Endodermal cell (in vitro differentiated cells): ENCODE data around the gene C4orf51. TPM values are rescaled to one million over a fixed set of nuclear protein-coding genes. Genes with fewer than 3 reads are reported as not detected.
"Not testable (repeated sequence)": the region's sequence is repeated elsewhere in the genome, so short reads cannot be mapped to it uniquely, and the experiment has no call there.

ENCODE experiments used
- DNase-seq: peaks from one replicate; pipeline ENCODE4 v3.0.0-alpha.2; 2017
- H3K27ac ChIP-seq: 2 replicates; pipeline ENCODE4 v1.5.1; 2013; ENCODE audit warnings: mild to moderate bottlenecking, low read depth, low read length, moderate library complexity
- H3K27me3 ChIP-seq: 2 replicates; pipeline ENCODE4 v1.6.1; 2013; ENCODE audit warnings: mild to moderate bottlenecking, low read length, moderate library complexity; ENCODE audit not compliant: insufficient read depth, control insufficient read depth, poor library complexity, severe bottlenecking
- H3K36me3 ChIP-seq: 2 replicates; pipeline ENCODE4 v1.7.0; 2013; ENCODE audit warnings: mild to moderate bottlenecking, low read length, moderate library complexity; ENCODE audit not compliant: control insufficient read depth, insufficient read depth
- H3K4me1 ChIP-seq: one replicate; pipeline ENCODE4 v1.7.0; 2013; ENCODE audit warnings: low read length; ENCODE audit not compliant: control insufficient read depth, insufficient read depth
- H3K4me3 ChIP-seq: 2 replicates; pipeline ENCODE4 v1.5.1; 2013; ENCODE audit warnings: mild to moderate bottlenecking, low read length, moderate library complexity
- H3K9ac ChIP-seq: 2 replicates; pipeline ENCODE4 v1.6.1; 2013; ENCODE audit warnings: mild to moderate bottlenecking, low read length, moderate library complexity; ENCODE audit not compliant: poor library complexity, severe bottlenecking; ENCODE audit errors: extremely low read depth
- H3K9me3 ChIP-seq: 2 replicates; pipeline ENCODE4 v1.6.1; 2013; ENCODE audit warnings: mild to moderate bottlenecking, low read length, moderate library complexity; ENCODE audit not compliant: control insufficient read depth
- H3K27ac Mint-ChIP-seq: 2 replicates; pipeline ENCODE4 v1.8.0; 2020; ENCODE audit warnings: mixed read lengths
- H3K27me3 Mint-ChIP-seq: 2 replicates; pipeline ENCODE4 v1.8.0; 2021; ENCODE audit warnings: mild to moderate bottlenecking, mixed read lengths; ENCODE audit not compliant: insufficient read depth
- H3K36me3 Mint-ChIP-seq: 2 replicates; pipeline ENCODE4 v1.8.0; 2020; ENCODE audit warnings: low read depth, mixed read lengths
- H3K4me1 Mint-ChIP-seq: 2 replicates; pipeline ENCODE4 v1.8.0; 2020; ENCODE audit warnings: mixed read lengths
- H3K4me3 Mint-ChIP-seq: 2 replicates; pipeline ENCODE4 v1.8.0; 2020; ENCODE audit warnings: mild to moderate bottlenecking, moderate library complexity, mixed read lengths
- H3K9me3 Mint-ChIP-seq: 2 replicates; pipeline ENCODE4 v1.8.0; 2020; ENCODE audit warnings: mild to moderate bottlenecking, mixed read lengths
- CTCF ChIP-seq: fragments of 200-600 bp; sonication (generic); conservative IDR thresholded peaks from 2 replicates; pipeline ENCODE4 v1.5.0; 2021; ENCODE audit warnings: antibody characterized with exemption, mild to moderate bottlenecking
- WGBS, 2 experiments: methylation state at CpG; one replicate each; pipeline versions ENCODE4 v1.1.5 to v1.1.7; 2013; ENCODE audit warnings: missing lambda C conversion rate in 2 of 2, mixed read lengths in 1 of 2; ENCODE audit not compliant: insufficient coverage in 1 of 2, insufficient read length in 1 of 2; 5-methylcytosine and 5-hydroxymethylcytosine counted together
- total RNA-seq, 2 donors: library from RNA; stranded (reverse); fragmentation: NEBNext Ultra II Directional in 1 of 2; extraction: Animal tissue kit (Norgen Biotek cat#: 25700) in 1 of 2; gene quantifications; 2 replicates in 1 of 2; 3 replicates in 1 of 2; pipeline ENCODE4 v1.2.1, GENCODE V29; 2021

The C4orf51 gene
- total RNA-seq, 2 donors from 2014 or later, result 6.8 TPM; not detected in 1

- Histone ChIP-seq H3K9me3 (peaks cover 57% of the 10 kb centered on the region), H3K4me3 (no peak overlapping the region), H3K4me1 (peaks cover 2% of the 10 kb centered on the region), H3K27me3 (no peaks in the 10 kb centered on the region), H3K27ac (no peak overlapping the region), H3K9ac (no peak overlapping the region), H3K36me3 (no peaks in the 10 kb centered on the region)
- Mint-ChIP-seq H3K36me3 (peaks cover 5% of the 10 kb centered on the region), H3K4me3 (no peak overlapping the region), H3K4me1 (peaks cover 15% of the 10 kb centered on the region), H3K27me3 (no peaks in the 10 kb centered on the region), H3K9me3 (peaks cover 47% of the 10 kb centered on the region), H3K27ac (peak overlapping the region; percentile 13)
- 67% methylated on average over 1 of the region's 2 CpGs; no CpG with 5 or more reads in 1 of the 2 experiments for WGBS, 2 experiments
- DNase-seq, result no peak
- TF ChIP-seq CTCF, result no peak
Observed at GRCh38 chr4:145686991-145687390, 7.0 kb downstream of the C4orf51 start.

GRCh38 chr4:145690610-145691009 is 10.7 kb downstream of the C4orf51 start:
- Histone ChIP-seq H3K9me3 (peaks cover 46% of the 10 kb centered on the region), H3K9ac (no peak overlapping the region), H3K27me3 (no peaks in the 10 kb centered on the region), H3K4me1 (peaks cover 2% of the 10 kb centered on the region), H3K4me3 (no peak overlapping the region), H3K36me3 (no peaks in the 10 kb centered on the region), H3K27ac (no peak overlapping the region)
- Mint-ChIP-seq H3K36me3 (peaks cover 12% of the 10 kb centered on the region), H3K9me3 (peaks cover 47% of the 10 kb centered on the region), H3K4me3 (no peak overlapping the region), H3K27ac (no peak overlapping the region), H3K4me1 (peaks cover 20% of the 10 kb centered on the region), H3K27me3 (no peaks in the 10 kb centered on the region)
- TF ChIP-seq CTCF, result no peak
- 83 to 100% methylated on average over 1 to 3 of the region's 3 CpGs for WGBS, 2 experiments
- DNase-seq, result no peak

- Mint-ChIP-seq H3K9me3 (peaks cover 52% of the 10 kb centered on the region), H3K4me1 (peaks cover 20% of the 10 kb centered on the region), H3K36me3 (peaks cover 14% of the 10 kb centered on the region)
- not testable (repeated sequence) for H3K27ac ChIP-seq, H3K9ac ChIP-seq, DNase-seq, H3K4me1 ChIP-seq, H3K27me3 Mint-ChIP-seq, H3K4me3 Mint-ChIP-seq, H3K27me3 ChIP-seq, H3K36me3 ChIP-seq, H3K27ac Mint-ChIP-seq
- H3K4me3 ChIP-seq, result peak overlapping the region; percentile 46
- peaks cover 41% of the 10 kb centered on the region for H3K9me3 ChIP-seq
- WGBS, 2 experiments, result 80 to 98% methylated on average over 2 of the region's 2 CpGs
Observed at GRCh38 chr4:145691416-145691815, 11.5 kb downstream of the C4orf51 start.

- no peak overlapping the region for H3K27ac ChIP-seq
- Mint-ChIP-seq H3K27me3 (no peaks in the 10 kb centered on the region), H3K27ac (no peak overlapping the region), H3K4me1 (peaks cover 14% of the 10 kb centered on the region), H3K9me3 (peaks cover 53% of the 10 kb centered on the region), H3K4me3 (no peak overlapping the region), H3K36me3 (peaks cover 12% of the 10 kb centered on the region)
- no peak for DNase-seq
- peaks cover 23% of the 10 kb centered on the region for H3K9me3 ChIP-seq
- H3K4me1 ChIP-seq, result no peaks in the 10 kb centered on the region
- 94 to 100% methylated on average over 1 to 2 of the region's 2 CpGs for WGBS, 2 experiments
- no peak for TF ChIP-seq CTCF
- H3K27me3 ChIP-seq, result no peaks in the 10 kb centered on the region
- H3K9ac ChIP-seq, result no peak overlapping the region
- no peaks in the 10 kb centered on the region for H3K36me3 ChIP-seq
- H3K4me3 ChIP-seq, result peak overlapping the region; percentile 58
Observed at GRCh38 chr4:145694929-145695328, 15.0 kb downstream of the C4orf51 start.
